Measurements from ENCODE around the gene CXCR5.
A peak's percentile ranks its signal among the peaks of the same experiment; 100 is the strongest.

Gene CXCR5

DNA sequence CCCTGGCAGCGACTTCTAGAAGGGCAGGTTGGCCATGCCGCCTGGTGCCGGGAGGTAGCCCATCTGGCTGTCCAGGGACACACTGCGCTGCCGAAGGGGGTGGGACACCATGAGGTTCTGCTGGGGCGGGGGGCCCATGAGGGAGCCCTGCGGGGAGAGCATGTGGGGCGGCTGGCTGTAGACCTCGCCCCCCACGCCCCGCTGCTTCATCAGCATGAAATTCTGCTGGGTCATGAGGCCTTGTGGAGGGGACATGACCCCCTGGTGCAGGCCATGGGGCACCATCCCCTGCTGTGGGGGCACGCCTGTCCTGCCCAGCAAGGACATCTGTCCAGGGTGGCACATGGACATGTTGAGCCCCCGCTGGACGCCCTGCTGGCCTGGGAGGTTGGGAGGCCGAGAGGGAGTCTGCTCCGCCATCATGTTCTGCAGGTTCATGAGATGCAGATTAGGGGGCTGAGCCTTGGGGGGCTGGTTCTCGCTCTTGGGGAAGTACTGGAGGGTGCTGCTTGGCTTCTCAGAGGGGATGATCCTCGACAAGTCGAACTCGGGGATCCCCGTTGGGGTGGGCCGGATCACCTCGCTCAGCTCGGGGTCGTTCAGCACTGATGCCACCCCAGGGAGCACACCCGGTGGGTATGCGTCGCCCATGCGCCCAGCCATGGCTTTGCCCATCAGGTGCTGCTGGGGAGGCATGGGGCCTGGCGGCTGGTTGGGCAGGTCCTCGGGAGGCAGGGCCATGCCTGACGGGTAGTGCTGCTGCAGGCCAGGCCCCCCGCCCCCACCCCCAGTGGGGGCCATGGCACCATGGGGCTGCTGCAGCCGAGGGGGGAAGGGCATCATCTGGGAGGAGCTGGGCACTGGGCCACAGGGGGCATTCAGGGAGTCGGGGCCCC is 15.0 kb downstream of the CXCR5 start:
- DNase-seq (ENCODE audit: low spot score): no peak

DNA sequence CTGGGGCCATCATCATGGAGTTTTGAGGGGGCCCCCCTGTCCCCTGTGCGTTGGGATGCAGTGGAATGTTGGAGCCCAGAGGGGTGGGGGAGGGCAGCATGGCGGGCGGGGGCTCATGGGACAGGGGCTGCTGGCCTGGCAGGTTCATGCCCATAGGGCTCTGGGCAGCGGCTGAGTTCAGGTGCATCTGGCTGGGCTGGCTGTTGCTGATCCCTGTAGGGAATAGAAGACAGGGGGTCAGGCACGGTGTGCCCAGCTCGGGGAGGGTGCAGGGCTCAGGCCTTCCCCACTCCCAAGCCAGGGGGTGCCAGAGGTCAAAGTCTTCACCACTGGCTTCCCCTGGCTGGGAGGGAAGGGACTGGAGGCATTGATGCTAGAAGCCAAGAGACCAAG is 15.6 kb downstream of the CXCR5 start:
- DNase-seq (ENCODE audit: low spot score): no peak

DNA sequence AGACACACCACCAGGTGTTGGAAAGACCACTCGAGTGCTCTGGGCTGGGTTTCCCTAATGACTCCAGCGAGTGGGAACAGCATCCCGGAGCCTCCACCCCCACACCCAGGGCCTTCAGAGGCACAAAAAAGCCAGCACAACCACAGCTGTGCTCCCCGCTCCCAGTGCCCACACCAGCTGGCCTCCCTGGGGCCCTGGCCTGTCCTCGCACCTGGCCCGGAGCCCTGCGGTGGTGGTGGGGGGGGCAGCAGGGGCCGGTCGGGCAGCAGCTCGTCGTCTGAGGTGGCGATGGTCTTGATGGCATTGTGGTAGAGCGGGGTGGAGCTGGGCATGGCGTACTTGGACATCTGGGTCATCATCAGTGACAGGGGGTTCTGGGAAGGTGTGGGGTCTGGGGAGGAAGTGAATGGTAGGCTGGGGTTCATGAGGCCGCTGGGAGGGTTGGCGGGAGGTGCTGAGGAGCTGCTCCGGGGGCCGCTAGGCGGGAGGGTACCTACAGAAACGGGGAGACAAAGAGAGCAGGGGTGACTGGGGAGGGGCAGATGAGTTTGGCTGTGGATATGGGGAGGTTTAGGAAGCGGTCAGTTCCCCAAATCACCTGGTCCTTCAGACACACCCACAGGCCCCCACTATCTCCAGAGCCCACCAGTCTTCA is 16.1 kb downstream of the CXCR5 start:
- DNase-seq (ENCODE audit: low spot score): no peak

DNA sequence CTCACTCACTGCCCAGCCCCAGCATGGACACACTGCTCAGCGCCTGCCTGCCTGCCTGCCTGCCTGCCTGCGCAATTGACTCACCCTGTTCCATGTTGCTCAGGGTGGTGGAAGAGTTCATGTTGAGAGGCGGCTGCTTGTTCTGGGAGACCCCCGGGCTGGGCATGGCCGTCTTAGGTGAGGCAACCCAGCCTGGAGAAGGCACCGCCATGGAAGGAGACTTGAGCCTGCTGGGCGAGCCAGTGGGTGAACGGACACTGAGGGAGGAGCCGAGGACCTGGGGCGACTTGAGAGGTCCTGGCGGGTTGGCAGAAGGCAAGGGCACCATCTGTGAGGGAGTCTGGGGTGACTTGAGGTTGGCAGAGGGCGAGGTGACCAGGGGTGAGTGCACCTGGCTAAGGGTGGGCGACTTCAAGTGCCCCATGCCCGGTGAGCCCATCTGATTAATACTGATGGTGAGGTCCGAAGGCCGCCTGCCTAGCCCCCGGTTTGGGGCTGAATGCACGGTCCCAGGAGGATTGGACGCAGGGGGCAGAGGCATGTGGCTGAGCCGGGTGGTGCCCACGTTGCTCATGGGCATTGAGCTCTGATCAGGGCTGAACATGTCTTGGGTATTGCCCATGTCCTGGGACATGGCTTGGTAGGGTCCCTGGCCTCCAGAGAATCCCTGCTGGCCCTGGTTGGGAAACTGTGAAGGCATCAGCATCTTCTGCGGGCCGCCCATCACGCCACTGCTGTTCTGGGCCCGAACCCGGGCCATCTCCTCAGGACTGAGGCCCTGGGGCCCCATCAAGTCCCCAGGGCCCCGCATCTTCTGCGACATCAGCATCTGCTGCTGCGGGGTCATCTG is 17.1 kb downstream of the CXCR5 start:
- DNase-seq (ENCODE audit: low spot score): no peak

DNA sequence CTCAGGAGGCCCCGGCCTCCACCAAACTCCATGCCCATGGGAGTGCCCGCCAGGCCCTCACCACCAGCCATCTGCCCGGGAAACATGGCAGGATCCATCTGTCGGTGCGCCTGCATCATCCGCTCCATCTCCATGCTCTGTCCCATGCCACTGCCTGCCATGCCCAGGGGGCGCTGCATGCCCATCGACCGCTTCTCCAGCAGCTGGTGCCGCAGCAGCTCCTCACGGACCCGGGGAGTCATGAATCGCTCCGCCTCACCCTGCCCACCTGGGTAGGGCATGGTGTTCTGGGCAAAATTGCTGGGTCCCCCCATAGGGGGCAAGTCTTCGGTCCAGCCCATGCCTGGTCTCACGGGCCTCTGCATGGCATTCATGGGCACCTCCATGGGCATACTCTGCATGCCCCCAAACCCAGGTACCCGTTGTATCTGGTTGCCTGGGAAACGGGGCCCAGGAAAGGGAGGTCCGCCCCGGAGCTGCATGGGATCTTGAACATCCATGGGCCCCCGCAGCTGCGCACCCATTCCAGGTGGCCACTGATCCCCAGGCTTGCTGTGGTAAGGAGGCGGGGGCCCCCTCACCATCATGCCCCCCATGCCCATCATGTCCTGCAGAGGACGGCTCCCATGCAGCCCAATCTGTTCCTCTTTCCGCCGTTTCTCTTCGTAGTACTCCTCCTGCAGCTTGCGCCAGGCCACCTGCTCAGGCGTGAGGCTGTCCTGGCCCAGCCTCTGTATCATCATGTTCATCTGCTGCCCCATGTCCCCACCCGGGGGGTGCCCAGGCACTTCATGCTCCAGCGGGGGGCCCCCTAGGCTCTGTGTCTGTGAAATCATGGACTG is 18.0 kb downstream of the CXCR5 start:
- no peak for DNase-seq (ENCODE audit: low spot score)

DNA sequence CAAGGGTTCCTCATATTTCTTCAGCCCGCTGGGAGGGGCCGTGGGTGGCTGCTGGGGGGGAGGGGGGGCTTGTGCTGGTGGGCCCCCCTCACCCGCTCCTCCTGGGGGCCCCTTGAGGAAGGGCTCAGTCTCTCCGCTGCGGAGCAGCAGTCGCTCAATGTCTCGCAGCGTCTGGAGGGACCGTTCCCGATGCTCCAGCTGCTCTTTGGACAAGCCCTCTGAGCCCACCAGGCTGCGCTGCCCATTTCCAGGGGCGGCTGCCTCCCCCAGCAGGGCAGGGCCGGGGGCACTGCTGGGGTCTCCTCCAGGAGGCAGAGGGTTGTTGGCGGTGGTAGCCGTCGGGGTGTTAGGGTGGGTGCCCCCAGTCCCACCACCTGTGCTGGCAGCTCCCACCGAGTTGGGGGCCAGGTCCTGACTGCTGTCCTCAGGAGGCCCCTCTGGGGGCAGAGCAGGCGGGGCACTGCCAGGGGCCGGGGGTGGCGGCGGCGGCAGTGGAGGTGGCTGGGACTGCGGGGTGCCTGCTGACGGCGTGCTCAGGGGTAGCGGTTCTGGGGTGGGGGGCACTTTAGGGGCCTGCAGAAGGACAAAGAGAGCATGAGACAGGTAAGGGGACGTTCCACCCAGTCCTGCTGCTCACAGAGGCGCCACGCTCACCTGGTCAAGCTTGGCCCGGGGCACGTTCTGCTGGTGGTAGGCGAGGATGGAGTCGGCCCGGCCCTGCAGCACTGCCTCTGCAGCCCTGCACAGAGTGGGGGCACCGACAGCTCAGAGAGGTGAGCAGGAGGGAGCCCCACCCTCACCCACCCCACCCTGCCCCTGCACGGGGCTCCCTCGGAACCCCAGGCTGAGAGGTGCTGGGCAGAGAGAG is 18.9 kb downstream of the CXCR5 start:
- DNase-seq (ENCODE audit: low spot score): no peak

DNA sequence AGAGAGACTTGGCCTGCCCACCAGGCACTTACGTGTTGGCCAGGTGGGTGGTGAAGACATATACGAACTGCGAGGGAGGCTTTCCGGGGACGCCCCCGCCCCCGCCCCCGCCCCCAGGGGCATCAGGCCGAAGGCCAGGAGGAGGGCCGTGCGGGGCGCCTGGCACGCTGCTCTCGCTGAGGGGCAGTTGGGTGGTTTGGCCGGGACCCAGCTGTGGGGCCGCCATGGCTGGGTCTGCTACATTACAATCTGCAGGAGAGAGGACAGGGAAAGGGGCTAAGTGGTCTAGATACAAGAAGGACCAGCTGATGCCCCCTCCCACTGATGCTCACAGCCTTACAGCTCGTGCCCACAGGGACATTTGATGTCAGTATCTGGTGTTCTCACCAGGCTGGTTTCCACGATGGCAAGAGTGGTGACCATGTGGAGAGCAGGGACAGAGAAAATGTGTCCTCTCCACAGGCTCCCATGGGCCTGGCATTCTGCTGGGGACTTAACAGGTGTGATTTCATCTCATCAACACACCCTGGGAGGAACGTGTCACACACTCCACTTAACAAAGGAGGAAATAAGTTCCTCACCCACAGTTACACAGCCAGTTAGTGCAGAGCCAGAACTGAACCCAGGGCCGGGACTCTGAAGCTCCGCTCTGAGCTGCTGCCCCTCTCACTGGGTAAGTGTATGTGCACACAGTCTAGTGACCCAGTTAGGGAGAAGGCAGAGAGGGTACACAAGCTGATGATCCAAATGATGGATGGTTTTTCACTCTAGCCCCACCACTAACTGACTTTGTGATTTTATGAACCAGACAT is 19.7 kb downstream of the CXCR5 start:
- no peak for DNase-seq (ENCODE audit: low spot score)

DNA sequence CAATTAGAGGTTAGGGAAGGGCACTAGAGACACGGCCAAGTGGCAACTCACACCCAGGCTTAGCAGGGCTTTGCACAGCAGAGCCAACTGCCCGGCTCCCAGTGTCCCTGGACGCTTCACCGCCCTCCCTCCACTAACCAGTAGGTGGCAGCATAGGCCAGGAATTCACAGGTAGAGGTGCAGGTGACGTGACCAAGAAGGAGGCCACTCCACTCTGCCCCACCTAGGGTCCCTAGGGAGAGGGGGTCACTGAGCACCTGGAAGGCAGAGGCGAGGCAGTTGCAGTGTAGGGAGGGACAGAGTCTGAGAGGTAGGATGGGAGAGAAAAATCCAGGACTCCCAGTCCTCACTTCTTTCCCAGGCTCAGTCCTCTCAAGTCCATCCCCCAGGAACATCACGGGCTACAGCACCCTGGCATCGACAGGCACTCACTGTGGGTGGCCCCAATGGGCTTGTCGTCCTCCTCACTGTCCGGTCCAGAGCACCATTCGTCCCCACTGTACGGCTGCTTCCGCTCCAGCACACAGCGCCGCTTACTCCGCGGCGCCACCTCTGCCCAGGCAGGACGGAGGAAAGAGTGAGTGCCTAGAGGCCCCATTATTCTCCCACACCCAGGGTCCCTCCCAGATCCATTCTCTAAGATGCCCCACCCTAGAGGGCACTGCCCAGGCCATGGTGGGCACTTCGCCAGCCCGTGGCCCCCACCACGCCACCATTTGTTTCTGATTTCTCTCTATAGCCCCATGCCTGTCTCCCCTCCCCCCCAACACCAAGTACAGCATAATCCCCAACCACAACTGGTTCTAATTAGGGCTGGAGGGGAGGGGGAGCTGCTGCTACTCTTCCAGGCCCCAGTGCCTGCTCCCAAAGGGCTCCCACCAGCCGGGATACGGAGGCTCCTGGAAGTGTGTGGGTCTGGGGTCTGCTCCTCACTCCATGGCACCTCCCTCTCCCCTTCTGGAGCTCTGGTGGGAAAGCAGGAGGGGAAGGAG is 23.7 kb downstream of the CXCR5 start:
- DNase-seq (ENCODE audit: low spot score): peak; percentile 84

DNA sequence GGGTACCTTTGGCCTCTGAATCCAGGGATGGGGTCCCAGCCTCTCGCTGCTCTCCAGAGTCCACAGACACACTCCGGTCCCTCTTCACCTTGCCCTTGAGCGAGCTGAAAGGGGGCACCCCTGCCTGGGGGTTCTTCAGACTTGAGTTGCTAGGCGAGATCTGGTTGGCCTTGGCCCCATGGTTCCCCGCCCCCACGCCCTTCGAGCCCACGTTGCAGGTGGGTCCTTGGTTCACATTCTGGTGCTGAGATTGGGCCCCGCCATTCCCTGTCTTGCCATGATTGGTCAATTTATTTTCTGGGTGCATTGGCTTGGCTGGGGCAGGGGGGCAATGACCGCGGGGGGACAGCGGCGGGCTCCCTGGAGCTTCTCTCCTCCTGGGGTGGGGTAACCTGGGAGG is 24.6 kb downstream of the CXCR5 start:
- DNase-seq (ENCODE audit: low spot score): no peak

DNA sequence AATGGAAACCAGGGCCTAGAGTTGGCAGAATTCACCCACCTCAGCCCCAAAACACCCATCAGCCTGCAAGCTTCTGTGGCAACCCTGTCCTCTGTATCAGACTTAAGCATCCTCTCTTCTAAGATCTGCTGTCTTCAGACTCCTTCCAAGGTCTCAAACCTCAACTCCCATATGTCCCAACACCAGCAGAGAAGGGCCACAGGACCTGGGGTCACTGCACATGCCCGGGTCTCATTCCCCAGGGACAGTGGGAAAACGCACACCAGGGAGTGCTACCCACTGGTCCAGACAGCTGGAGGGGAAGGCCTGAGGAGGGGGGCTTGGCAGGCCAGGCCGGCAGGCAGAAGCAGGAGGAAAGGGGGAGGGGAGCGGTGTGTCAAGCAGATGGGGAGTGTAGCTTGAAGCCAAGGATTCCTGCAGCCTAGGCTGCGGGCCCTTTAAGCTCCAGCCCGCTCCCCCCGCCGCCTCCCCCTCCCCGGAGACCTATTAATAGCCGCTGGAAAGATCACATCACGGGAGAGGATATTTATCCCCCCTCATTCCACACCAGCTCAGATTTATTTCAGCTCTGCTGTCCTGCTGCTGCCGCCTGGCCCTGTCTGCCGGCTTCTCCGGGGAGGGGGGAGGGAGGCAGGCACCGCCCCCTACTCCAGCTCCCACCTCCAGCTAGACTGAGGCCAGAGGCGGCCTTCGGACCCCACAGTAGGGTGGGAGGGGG is 25.4 kb downstream of the CXCR5 start:
- DNase-seq (ENCODE audit: low spot score): peak; percentile 64

DNA sequence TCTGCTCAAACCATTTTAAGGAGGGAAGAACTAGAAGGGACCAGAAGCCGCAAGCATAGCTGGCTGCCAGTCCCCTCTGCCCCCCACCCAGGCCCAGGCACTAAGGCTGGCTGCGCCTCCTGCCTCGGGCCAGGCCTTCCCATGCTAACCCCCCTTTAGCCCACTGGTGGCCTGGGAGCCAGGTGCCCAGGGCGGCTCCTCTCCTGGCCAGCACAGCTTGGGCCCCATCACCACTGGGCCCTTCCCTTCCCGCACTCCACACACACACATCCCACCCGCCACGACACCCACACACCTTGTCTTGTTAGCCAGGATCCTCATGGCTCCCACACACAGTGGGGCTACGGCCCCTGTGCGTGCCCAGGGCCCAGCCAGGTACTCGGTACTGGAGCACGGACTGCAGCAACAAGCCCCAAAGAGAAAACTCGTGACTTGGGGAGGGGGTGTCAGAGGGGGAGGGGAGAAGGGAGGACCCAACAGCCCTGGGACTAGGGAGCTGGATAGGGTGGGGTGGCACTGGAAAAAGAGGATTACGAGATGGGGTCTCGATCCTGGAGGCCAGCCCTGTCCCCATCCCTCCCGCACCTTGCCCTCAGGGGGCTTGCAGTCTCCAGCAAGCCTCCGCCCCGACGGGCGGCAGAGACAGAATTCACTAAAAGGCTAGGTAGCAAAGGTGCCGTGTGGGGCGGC is 26.1 kb downstream of the CXCR5 start:
- no peak for DNase-seq (ENCODE audit: low spot score)

DNA sequence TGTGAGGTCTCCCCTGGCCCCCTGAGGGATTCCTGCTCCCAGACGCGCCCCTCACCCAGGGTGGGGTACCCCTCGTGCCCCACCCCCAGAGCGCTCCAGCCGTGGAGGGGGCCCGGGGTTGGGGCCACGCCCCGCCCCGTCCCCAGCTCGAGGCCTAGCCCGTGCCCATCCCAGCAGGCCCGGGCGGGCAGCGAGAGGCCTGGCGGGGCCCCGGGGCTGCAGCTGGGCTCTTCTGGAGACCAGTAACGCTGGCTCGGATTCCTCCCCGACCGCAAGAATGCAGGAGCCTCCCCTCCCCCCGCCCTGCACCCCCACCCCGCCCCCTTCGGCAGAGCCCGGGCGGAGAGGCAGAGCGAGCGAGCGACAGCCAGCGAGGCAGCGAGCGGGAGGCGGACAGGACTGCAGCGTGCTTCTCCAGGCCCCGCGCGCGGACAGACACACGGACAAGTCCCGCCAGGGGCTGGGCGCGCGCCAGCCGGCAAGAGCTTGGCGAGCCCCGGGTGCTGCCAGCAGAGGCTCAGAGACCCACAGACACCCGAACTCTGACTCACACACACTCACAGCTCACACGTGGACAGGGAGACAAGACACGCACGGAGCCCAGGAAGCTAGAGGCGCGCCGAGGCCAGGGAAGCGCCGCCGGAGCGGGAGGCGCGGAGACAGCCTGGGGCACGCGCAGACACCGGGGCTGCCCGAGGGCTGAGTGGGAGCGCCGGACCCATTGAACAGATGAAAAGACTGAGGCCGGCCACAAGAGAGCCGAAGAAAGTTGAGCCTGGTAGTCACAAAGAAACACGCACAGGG is 26.8 kb downstream of the CXCR5 start:
- DNase-seq (ENCODE audit: low spot score): peak; percentile 75

DNA sequence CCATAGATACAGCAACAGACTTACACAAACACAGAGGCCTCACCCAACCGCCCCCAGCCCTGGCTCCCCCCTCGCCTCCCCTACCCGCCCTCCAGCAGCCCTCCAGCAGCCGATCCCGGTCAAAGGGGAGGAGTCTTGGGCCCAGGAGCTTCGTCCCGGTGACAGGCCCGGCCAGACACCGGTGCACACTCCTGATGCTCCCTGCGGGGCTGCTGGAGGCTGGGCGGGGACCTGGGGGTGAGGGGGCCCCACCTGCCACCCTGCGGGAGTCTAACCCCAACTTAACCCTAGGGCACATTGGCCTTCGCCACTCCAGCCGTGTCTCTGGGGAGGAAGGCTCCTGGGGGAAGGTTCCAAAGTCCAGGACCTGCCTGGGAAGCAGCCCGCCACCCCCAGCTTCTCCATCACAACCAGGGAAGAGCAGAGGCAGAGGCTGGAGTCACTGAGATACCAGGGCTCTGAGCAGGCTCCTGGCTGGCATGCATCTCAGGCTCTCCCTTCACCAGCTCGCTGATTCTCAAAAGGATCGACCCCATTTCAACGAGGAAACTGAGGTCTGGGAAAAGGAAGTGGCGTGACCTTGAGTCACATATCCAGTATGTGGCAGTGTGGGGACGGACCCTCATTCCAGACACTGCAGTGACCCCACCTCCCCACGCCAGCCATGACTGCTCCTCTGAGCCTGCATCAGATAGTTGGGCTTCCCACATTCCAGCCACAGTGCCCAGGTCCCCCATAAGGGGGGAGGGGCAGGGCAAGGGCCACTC is 27.6 kb downstream of the CXCR5 start:
- no peak for DNase-seq (ENCODE audit: low spot score)

DNA sequence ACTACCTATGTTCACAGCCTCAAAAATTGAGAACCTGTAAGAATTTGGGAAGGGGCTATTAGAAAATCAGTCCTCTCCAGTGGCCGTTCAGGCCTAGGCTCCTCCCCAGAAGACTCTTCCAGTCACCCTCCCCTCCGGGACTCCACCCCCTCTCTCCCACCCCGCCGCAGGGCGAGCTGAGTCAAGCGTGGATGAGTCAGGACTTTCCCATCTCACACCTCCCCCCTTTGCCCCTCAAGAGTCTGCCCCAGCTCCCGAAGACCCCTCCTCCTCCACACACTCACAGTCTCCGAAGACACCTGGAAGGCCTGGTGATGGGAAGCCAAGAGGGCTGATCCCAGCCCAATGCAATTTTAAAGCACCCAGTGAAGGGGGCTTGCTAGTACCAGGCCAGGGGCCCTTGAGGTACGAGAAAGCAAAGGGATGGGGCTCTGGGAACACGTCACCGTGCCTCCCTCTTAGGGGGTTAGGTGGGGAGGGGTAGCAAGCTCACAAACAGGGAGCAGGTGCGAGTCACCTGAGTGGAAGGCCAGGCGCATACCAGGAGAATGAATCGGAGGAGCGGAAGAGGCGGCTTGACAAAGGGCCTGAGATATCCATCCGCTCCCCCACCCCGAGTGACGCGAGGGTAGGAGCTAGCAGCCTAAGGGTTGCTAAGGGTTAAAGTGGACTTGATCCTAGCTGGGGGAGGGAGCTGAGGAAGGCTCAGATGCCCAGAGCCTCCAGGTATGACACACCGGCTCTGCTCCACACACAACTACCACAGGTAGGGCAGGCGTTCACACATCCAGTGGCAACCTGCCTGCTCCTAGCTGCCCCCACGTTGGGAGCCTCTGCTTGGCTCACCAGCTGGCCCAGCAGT is 28.4 kb downstream of the CXCR5 start:
- peak; percentile 47 for DNase-seq (ENCODE audit: low spot score)
